GM12864 (cell line): ENCODE data around the gene GRIN1.

Source experiments
- DNase-seq: peaks from one replicate; pipeline ENCODE4 v3.0.0-alpha.2; 2011; ENCODE audit warnings: low read depth
- H3K4me3 ChIP-seq: 2 replicates; pipeline ENCODE4 v1.5.1; 2011; ENCODE audit warnings: mild to moderate bottlenecking, low read depth, low read length, control low read depth
- CTCF ChIP-seq: IDR thresholded peaks from 2 replicates; pipeline ENCODE4 v1.5.1; 2011; ENCODE audit warnings: low read depth, mild to moderate bottlenecking, moderate library complexity, low read length, control low read depth, inconsistent platforms; ENCODE audit errors: missing control alignments

Gene GRIN1

GRCh38 chr9:137202966-137203365 is 64.0 kb downstream of the GRIN1 start:
- no peak for DNase-seq
- H3K4me3 ChIP-seq, result no peak overlapping the region
- no peak for TF ChIP-seq CTCF

GRCh38 chr9:137204731-137205125 is 65.8 kb downstream of the GRIN1 start:
- DNase-seq, result no peak
- peak overlapping the region; percentile 93 for H3K4me3 ChIP-seq
- TF ChIP-seq CTCF, result no peak

- DNase-seq, result peak; percentile 41
- H3K4me3 ChIP-seq, result peak within 1 kb of the TSS; percentile 93
- no peak for TF ChIP-seq CTCF
These were observed 66.4 kb downstream of the GRIN1 start, which contains the start of the genes NDOR1 and TMEM203 for GRCh38 chr9:137205126-137206069. Gene NDOR1 (plus strand): TSS chr9:137205700. CDS start chr9:137205778, 78 bp downstream. Gene TMEM203 (minus strand): TSS chr9:137205648. CDS start chr9:137205414, 234 bp downstream.

- peak overlapping the region; percentile 93 for H3K4me3 ChIP-seq
These were observed 67.6 kb downstream of the GRIN1 start for GRCh38 chr9:137206602-137207001.

GRCh38 chr9:137211532-137211931 is 72.6 kb downstream of the GRIN1 start:
- DNase-seq, result no peak
- no peak overlapping the region for H3K4me3 ChIP-seq
- TF ChIP-seq CTCF, result no peak

More at GRCh38 chr9:137206602-137207001, 67.6 kb downstream of the GRIN1 start:
- TF ChIP-seq CTCF, result no peak
- DNase-seq, result no peak

- no peak for TF ChIP-seq CTCF
- no peak for DNase-seq
- no peak overlapping the region for H3K4me3 ChIP-seq
These were observed 73.6 kb downstream of the GRIN1 start for GRCh38 chr9:137212520-137212919.
